PC-9 (cell line): ENCODE measurements around the gene MYO3B. TPM values are rescaled to one million over a fixed set of nuclear protein-coding genes. Genes with fewer than 3 reads are reported as not detected.

ENCODE experiments used
- BruUV-seq: library from RNA; stranded (reverse); fragments of 400-500 nt; replicated peaks from 2 replicates; lab custom pipeline; 2021; lab: Mats Ljungman, UMichigan
- CTCF ChIA-PET: fragments of 300-600 bp; sonication (Branson Sonifier 250); formaldehyde crosslinking; loops from one replicate; lab custom pipeline; 2022; ENCODE audit warnings: antibody characterized with exemption; lab: Charles Lee
- POLR2A ChIA-PET: fragments of 300-600 bp; sonication (Branson Sonifier 250); formaldehyde crosslinking; loops from one replicate; lab custom pipeline; 2022; ENCODE audit warnings: antibody characterized with exemption; ENCODE audit not compliant: unreplicated experiment; lab: Charles Lee
- DNase-seq, 2 experiments: peaks; one replicate each; pipeline versions ENCODE4 v3.0.0 to v3.0.0-alpha.2; 2015 to 2022; ENCODE audit warnings: mixed read lengths in 1 of 2
- H2AFZ ChIP-seq: fragments of 200-600 bp; sonication (generic); 2 replicates; pipeline ENCODE4 v1.8.1; 2017; ENCODE audit warnings: antibody characterized with exemption
- H3F3A ChIP-seq: fragments of 200-600 bp; sonication (generic); 2 replicates; pipeline ENCODE4 v1.8.1; 2017; ENCODE audit warnings: antibody characterized with exemption, mild to moderate bottlenecking, low read depth; ENCODE audit not compliant: insufficient read depth
- H3K27ac ChIP-seq: fragments of 200-600 bp; sonication (generic); 2 replicates; pipeline ENCODE4 v1.6.1; 2016; ENCODE audit warnings: mixed run types
- H3K27me3 ChIP-seq: fragments of 200-600 bp; sonication (generic); 2 replicates; pipeline ENCODE4 v1.6.1; 2016; ENCODE audit warnings: low read depth, mixed run types; ENCODE audit not compliant: insufficient read depth
- H3K36me3 ChIP-seq: fragments of 200-600 bp; sonication (generic); 2 replicates; pipeline ENCODE4 v1.6.1; 2016; ENCODE audit warnings: low read depth, mixed run types
- H3K4me1 ChIP-seq: fragments of 200-600 bp; sonication (generic); replicated peaks from 2 replicates; pipeline ENCODE4 v1.6.1; 2016; ENCODE audit warnings: mixed run types; ENCODE audit not compliant: insufficient read depth
- H3K4me2 ChIP-seq: fragments of 200-600 bp; sonication (generic); 2 replicates; pipeline ENCODE4 v1.6.1; 2017; ENCODE audit warnings: mixed run types
- H3K4me3 ChIP-seq: fragments of 200-600 bp; sonication (generic); 2 replicates; pipeline ENCODE4 v1.6.1; 2016; ENCODE audit warnings: mixed run types
- H3K79me2 ChIP-seq: fragments of 200-600 bp; sonication (generic); 2 replicates; pipeline ENCODE4 v1.6.1; 2017; ENCODE audit warnings: low read depth, mixed run types
- H3K9me2 ChIP-seq: fragments of 200-600 bp; sonication (generic); 2 replicates; pipeline ENCODE4 v1.8.1; 2017; ENCODE audit warnings: mild to moderate bottlenecking; ENCODE audit not compliant: insufficient read depth
- H3K9me3 ChIP-seq: fragments of 200-600 bp; sonication (generic); 2 replicates; pipeline ENCODE4 v1.8.1; 2016; ENCODE audit warnings: low read depth; ENCODE audit not compliant: insufficient read depth
- H4K20me1 ChIP-seq: fragments of 200-600 bp; sonication (generic); 2 replicates; pipeline ENCODE4 v1.8.1; 2017; ENCODE audit not compliant: insufficient read depth
- CTCF ChIP-seq: fragments of 200-600 bp; sonication (generic); conservative IDR thresholded peaks from 2 replicates; pipeline ENCODE4 v1.6.1; 2017; ENCODE audit warnings: mixed run types, antibody characterized with exemption, mild to moderate bottlenecking, moderate library complexity
- EZH2 ChIP-seq: fragments of 200-600 bp; sonication (generic); IDR thresholded peaks from 2 replicates; pipeline ENCODE4 v1.8.0; 2017; ENCODE audit warnings: antibody characterized with exemption, low read depth
- intact Hi-C: fragments of 100-400 bp; cut with micrococcal nuclease; formaldehyde crosslinking; loops from one replicate; pipeline ENCODE4 v1.10.0; 2022; ENCODE audit not compliant: unreplicated experiment
- total RNA-seq: library from RNA; stranded (reverse); gene quantifications from 2 replicates; pipeline ENCODE4 v1.2.3, GENCODE V29; 2021

The MYO3B gene
- total RNA-seq, 1 experiment from 2014 or later = 5.3 TPM

- Histone ChIP-seq H2AFZ (no peak overlapping the region), H3K4me3 (no peak overlapping the region), H3K79me2 (no peaks in the 10 kb centered on the region), H3K4me1 (no peaks in the 10 kb centered on the region), H3K4me2 (no peak overlapping the region), H4K20me1 (no peaks in the 10 kb centered on the region), H3K36me3 (no peaks in the 10 kb centered on the region), H3F3A (no peaks in the 10 kb centered on the region), H3K27me3 (no peaks in the 10 kb centered on the region), H3K27ac (no peak overlapping the region), H3K9me3 (no peaks in the 10 kb centered on the region), H3K9me2 (no peaks in the 10 kb centered on the region)
- ChIA-PET CTCF (no interaction called here), POLR2A (no interaction called here)
- TF ChIP-seq EZH2 = no peak
- no peak for TF ChIP-seq CTCF
- intact Hi-C loops = no loop called here
- BruUV-seq = no TSS peak
- no peak for DNase-seq
These were observed 23.3 kb downstream of the MYO3B start for GRCh38 chr2:170201275-170201674.

- H2AFZ ChIP-seq = no peak overlapping the region
- no peak for TF ChIP-seq CTCF
- TF ChIP-seq EZH2 = no peak
- no peaks in the 10 kb centered on the region for H3K27me3 ChIP-seq
- no peaks in the 10 kb centered on the region for H3K79me2 ChIP-seq
- H3K9me2 ChIP-seq = no peaks in the 10 kb centered on the region
- ChIA-PET POLR2A (no interaction called here), CTCF (no interaction called here)
- no peaks in the 10 kb centered on the region for H3K9me3 ChIP-seq
- no peaks in the 10 kb centered on the region for H4K20me1 ChIP-seq
- H3K36me3 ChIP-seq = no peaks in the 10 kb centered on the region
- BruUV-seq = no TSS peak
- H3K27ac ChIP-seq = no peak overlapping the region
- no peak for DNase-seq
- no peaks in the 10 kb centered on the region for H3K4me1 ChIP-seq
- intact Hi-C loops = no loop called here
- no peak overlapping the region for H3K4me2 ChIP-seq
- no peak overlapping the region for H3K4me3 ChIP-seq
- no peaks in the 10 kb centered on the region for H3F3A ChIP-seq
These were observed 23.9 kb downstream of the MYO3B start for GRCh38 chr2:170201734-170202393.

- Histone ChIP-seq H2AFZ (no peak overlapping the region), H3K9me3 (peaks cover 2% of the 10 kb centered on the region), H3K4me1 (no peaks in the 10 kb centered on the region), H3K27ac (no peak overlapping the region), H3F3A (no peaks in the 10 kb centered on the region), H3K9me2 (no peaks in the 10 kb centered on the region), H4K20me1 (no peaks in the 10 kb centered on the region), H3K27me3 (no peaks in the 10 kb centered on the region), H3K4me2 (no peak overlapping the region), H3K36me3 (no peaks in the 10 kb centered on the region), H3K4me3 (no peak overlapping the region), H3K79me2 (no peaks in the 10 kb centered on the region)
- DNase-seq = no peak
- no TSS peak for BruUV-seq
- ChIA-PET POLR2A (no interaction called here), CTCF (no interaction called here)
- intact Hi-C loops = no loop called here
- TF ChIP-seq CTCF = no peak
These were observed 24.5 kb downstream of the MYO3B start for GRCh38 chr2:170202437-170202836.
